Kidney capillary endothelial cell (primary cell): ENCODE data around the gene RFLNA.
A peak's percentile ranks its signal among the peaks of the same experiment; 100 is the strongest.

Experiments used
- DNase-seq: peaks from one replicate; pipeline ENCODE4 v3.0.0-alpha.2; 2018; ENCODE audit warnings: low spot score

Gene RFLNA

GRCh38 chr12:124294780-124295341 is at the start of gene RFLNA:
TSS of gene RFLNA (plus strand) at chr12:124295093. CDS start at chr12:124295430, 337 bp downstream.
- no peak for DNase-seq

- no peak for DNase-seq
Observed at GRCh38 chr12:124247331-124247730, 47.6 kb upstream of the RFLNA start.

GRCh38 chr12:124248941-124249825 is 45.7 kb upstream of the RFLNA start:
- no peak for DNase-seq

- no peak for DNase-seq
Observed at GRCh38 chr12:124251186-124251585, 43.7 kb upstream of the RFLNA start.

- DNase-seq = no peak
Observed at GRCh38 chr12:124252964-124253363, 41.9 kb upstream of the RFLNA start.

- DNase-seq = no peak
Observed at GRCh38 chr12:124254126-124254525, 40.8 kb upstream of the RFLNA start.

- no peak for DNase-seq
Observed at GRCh38 chr12:124259154-124260066, 35.5 kb upstream of the RFLNA start.

- DNase-seq = no peak
Observed at GRCh38 chr12:124261885-124262284, 33.0 kb upstream of the RFLNA start.

GRCh38 chr12:124264089-124264795 is 30.7 kb upstream of the RFLNA start:
- no peak for DNase-seq

GRCh38 chr12:124264879-124265278 is 30.0 kb upstream of the RFLNA start:
- DNase-seq = no peak

- no peak for DNase-seq
Observed at GRCh38 chr12:124267205-124267778, 27.6 kb upstream of the RFLNA start.

GRCh38 chr12:124270671-124271070 is 24.2 kb upstream of the RFLNA start:
- DNase-seq = no peak

- DNase-seq = peak; percentile 73
Observed at GRCh38 chr12:124273630-124274029, 21.3 kb upstream of the RFLNA start.

GRCh38 chr12:124276337-124276736 is 18.6 kb upstream of the RFLNA start:
- no peak for DNase-seq

GRCh38 chr12:124277394-124278241 is 17.3 kb upstream of the RFLNA start:
- DNase-seq = no peak

- DNase-seq = no peak
Observed at GRCh38 chr12:124278389-124279101, 16.3 kb upstream of the RFLNA start.

- no peak for DNase-seq
Observed at GRCh38 chr12:124279315-124279714, 15.6 kb upstream of the RFLNA start.

- DNase-seq = no peak
Observed at GRCh38 chr12:124279846-124280360, 15.0 kb upstream of the RFLNA start.

- DNase-seq = no peak
Observed at GRCh38 chr12:124281309-124281708, 13.6 kb upstream of the RFLNA start.

GRCh38 chr12:124282287-124282686 is 12.6 kb upstream of the RFLNA start:
- no peak for DNase-seq
